Mucosa of rectum (tissue), 2 donors: ENCODE data around the gene ABCA3.
"Not testable (repeated sequence)": the region's sequence is repeated elsewhere in the genome, so short reads cannot be mapped to it uniquely, and the experiment has no call there.

ENCODE experiments used
- H3K27ac ChIP-seq, 2 donors: one replicate each; pipeline ENCODE4 v1.7.0; 2013; ENCODE audit warnings: inconsistent platforms in 2 of 2, low read depth in 2 of 2, low read length in 2 of 2
- H3K27me3 ChIP-seq, 2 donors: one replicate each; pipeline ENCODE4 v1.7.0; 2013; ENCODE audit warnings: low read length in 2 of 2; ENCODE audit not compliant: control insufficient read depth in 2 of 2, insufficient read depth in 2 of 2
- H3K36me3 ChIP-seq, 2 donors: one replicate each; pipeline ENCODE4 v1.7.0; 2013; ENCODE audit warnings: low read length in 2 of 2; ENCODE audit not compliant: control insufficient read depth in 2 of 2, insufficient read depth in 2 of 2
- H3K4me1 ChIP-seq, 2 donors: one replicate each; pipeline ENCODE4 v1.7.0; 2013; ENCODE audit warnings: low read length in 2 of 2, mild to moderate bottlenecking in 1 of 2; ENCODE audit not compliant: control insufficient read depth in 2 of 2, insufficient read depth in 2 of 2
- H3K4me3 ChIP-seq, 2 donors: one replicate each; pipeline ENCODE4 v1.7.0; 2013; ENCODE audit warnings: low read length in 2 of 2
- H3K9ac ChIP-seq, 2 donors: one replicate each; pipeline ENCODE4 v1.7.0; 2013; ENCODE audit warnings: low read length in 2 of 2, low read depth in 1 of 2, mild to moderate bottlenecking in 1 of 2
- H3K9me3 ChIP-seq, 2 donors: one replicate each; pipeline ENCODE4 v1.7.0; 2013; ENCODE audit warnings: low read length in 2 of 2; ENCODE audit not compliant: control insufficient read depth in 2 of 2
- donor health status: healthy.
- donor health status: Normal muscosa, but diverticular disease.

The ABCA3 gene

DNA sequence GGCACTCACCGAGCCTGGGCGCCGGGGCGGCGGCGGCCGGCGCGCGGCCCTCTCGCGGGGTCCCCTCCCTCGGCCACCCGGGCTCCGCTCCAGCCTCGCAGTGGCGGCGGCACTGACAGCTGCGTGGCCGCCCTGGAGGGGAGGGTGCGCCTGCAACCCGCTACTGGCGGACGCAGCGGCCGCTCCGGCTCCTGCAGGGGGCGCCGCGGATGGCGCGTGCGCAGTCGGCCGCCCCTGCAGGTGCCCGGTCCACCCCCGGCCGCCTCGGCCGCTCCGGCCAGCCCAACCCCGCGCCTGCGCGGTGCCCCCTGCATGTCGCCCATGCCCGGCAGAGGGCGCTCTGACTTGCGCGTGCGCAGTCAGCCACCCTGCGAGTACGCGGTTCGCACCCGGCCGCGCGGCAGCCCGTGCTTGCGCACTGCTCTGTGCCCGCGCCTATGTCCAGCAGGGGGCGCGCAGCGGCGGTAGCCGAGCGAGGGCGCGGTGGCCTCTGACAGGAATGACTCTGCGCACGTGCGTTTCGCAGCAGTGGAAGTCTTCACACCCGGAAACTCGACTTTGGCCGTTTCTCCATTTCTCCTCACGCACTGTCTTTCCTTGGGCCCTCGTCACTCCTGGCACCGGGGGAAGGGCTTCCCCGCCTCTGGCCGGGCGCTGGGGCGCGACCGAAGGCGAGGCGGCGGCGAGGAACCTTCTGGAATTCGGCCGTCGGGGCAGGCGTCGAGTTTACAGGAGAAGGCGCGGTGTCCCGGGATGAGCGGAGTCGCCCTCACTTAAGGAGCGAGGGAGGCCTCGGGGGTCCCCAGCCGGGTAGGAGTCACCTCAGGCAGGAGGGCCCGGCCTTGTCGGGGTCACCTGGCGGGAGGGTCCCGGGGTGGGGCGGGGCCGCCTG is at the start of gene ABCA3:
ABCA3 (minus strand) TSS at position 165 of the 892 bp plus-strand sequence. CDS start 14,262 bp downstream, outside the sequence.
- H3K27me3 ChIP-seq: peaks cover 6 to 10% of the 10 kb centered on the region in 2 donors
- peak within 1 kb of the TSS; percentile 60 to 67 for H3K4me3 ChIP-seq
- no peaks in the 10 kb centered on the region for H3K9me3 ChIP-seq
- peaks cover 9 to 14% of the 10 kb centered on the region in 2 donors for H3K4me1 ChIP-seq
- peak within 1 kb of the TSS; percentile 47 to 54 for H3K9ac ChIP-seq
- H3K36me3 ChIP-seq: no peaks in the 10 kb centered on the region
- no peak within 1 kb of the TSS for H3K27ac ChIP-seq

DNA sequence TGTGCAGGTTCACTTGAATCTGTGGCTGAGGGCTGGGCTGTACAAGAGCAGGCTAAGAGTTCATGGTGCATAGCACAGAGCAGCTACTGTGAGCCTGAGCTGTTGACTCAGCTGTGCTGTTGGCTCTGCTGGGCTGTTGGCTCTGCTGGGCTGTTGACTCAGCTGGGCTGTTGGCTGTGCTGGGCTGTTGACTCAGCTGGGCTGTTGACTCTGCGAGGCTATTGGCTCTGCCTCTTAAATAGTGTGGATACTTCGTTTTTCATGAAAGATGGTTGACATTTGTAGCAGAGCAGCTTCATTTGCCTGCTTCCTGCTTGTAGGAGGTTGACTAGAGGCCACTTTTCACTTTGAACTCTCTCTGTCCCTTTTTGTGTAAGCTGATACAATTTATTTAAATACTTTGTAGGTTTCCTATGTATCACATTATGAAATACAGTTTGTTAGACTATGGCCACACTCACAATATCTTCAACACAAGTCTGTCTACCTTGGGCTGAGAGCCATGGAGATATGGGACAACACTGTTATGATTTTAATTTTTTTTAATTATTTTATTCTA is 48.4 kb upstream of the ABCA3 start:
- H3K9me3 ChIP-seq: peaks cover 0 to 6% of the 10 kb centered on the region in 2 donors
- H3K27ac ChIP-seq: no peak overlapping the region
- no peak overlapping the region for H3K4me3 ChIP-seq

DNA sequence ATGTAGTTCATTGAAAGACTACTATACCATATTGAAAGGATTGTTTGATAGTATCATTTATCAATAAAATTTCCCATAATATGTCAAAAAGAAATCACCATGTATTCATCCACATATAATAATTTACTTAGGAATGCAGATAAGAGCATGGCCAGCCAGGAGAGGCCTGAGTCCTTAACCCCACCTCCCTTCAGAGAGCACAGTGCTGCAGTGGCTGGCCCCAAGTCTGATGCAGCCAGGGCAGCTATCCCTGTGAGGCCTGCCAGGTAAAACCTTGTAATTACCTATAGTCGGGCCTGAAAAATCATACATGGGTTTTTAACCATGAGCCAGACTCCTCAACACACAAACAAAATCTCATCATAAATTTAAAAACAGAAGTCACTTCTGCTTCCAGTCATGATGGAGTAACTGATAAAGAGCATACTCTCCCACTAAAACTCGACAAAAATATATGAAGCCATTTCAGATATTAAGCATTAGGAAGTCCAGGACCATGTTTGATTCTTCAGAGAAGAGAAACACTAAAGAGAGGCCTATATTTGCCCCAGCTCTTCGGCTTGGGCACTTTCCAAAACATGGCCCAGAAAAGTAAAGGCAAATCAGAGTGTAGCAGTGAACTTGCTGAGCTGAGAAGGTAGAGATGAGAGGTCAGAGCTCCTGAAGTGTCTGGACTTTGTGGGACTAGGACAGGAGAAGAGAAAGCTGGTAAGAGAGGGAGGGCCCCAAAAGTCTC is 47.8 kb upstream of the ABCA3 start:
- H3K27me3 ChIP-seq: no peaks in the 10 kb centered on the region
- no peak overlapping the region for H3K4me3 ChIP-seq
- peaks cover 0 to 6% of the 10 kb centered on the region in 2 donors for H3K9me3 ChIP-seq
- H3K27ac ChIP-seq: no peak overlapping the region
- H3K4me1 ChIP-seq: no peaks in the 10 kb centered on the region
- H3K36me3 ChIP-seq: no peaks in the 10 kb centered on the region
- H3K9ac ChIP-seq: no peak overlapping the region

More for the DNA sequence above, 48.4 kb upstream of the ABCA3 start:
- Histone ChIP-seq H3K9ac (no peak overlapping the region), H3K36me3 (no peaks in the 10 kb centered on the region), H3K27me3 (no peaks in the 10 kb centered on the region), H3K4me1 (no peaks in the 10 kb centered on the region)

DNA sequence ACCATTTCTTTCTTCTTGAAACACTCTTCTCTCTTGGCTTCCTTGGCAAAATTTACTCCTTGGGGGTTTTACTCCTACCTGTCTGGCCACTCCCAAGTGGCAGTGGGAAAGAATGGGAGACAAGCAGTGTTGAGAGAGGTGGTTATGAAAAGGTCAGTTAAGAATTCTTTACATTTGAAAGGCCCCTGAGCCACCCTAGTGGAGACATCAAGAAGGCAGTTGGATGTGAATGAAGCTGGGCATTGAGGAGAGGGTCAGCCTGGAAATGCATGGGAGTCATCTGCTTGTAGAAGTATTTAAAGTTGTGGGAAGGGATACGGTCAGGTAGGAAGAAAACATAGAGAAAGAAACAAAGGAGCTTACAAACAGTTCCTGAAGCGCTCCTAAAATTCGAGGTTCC is 46.5 kb upstream of the ABCA3 start:
- no peak overlapping the region for H3K4me3 ChIP-seq
- H3K9me3 ChIP-seq: peaks cover 0 to 6% of the 10 kb centered on the region in 2 donors
- H3K4me1 ChIP-seq: no peaks in the 10 kb centered on the region
- no peaks in the 10 kb centered on the region for H3K27me3 ChIP-seq
- no peak overlapping the region for H3K27ac ChIP-seq
- H3K9ac ChIP-seq: no peak overlapping the region
- H3K36me3 ChIP-seq: no peaks in the 10 kb centered on the region

DNA sequence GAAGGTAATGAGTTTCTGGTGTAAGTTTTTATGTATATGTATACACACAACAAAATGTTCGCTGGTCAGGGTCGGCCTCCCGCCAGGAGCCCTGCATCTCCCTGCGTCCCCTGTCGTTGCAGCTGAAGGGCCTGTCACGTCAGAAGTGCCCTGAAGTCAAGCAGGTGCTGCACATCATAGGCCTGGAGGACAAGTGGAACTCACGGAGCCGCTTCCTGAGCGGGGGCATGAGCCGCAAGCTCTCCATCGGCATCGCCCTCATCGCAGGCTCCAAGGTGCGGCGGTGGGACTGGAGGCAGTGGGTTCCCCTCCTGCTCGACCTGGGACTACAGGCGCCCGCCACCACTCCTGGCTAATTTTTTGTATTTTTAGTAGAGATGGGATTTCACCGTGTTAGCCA is 45.5 kb upstream of the ABCA3 start:
- not testable (repeated sequence) for H3K9ac ChIP-seq, H3K4me1 ChIP-seq, H3K9me3 ChIP-seq, H3K27ac ChIP-seq, H3K27me3 ChIP-seq, H3K36me3 ChIP-seq, H3K4me3 ChIP-seq

DNA sequence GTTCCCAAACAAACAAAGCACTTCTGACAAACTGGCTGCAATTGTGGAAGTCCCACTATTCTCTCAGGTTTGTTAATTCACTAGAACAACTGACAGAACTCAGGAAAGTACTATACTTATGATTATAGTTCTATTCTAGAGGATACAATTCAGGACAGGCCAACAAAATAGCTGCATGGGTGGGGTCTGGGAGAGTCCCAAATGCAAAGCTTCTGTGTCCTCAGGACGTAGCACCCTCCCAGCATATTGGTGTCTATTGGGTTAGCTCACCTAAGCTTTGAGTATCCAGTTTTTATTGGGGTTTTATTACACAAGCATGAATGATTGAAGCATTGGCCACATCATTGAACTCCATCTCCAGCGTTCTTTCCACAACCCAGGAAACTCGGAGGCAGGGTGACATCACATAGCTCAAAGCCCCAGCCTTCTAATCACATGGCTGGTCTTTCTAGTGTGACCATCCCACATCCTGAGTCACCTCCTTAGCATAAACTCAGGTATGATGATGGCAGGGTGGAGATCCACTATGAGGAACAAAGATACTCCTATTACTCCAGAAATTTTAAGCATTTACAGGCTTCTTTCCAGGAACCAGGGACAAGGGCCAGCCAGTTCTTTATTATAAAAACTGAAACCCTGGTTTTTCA is 44.8 kb upstream of the ABCA3 start:
- Histone ChIP-seq H3K27ac (no peak overlapping the region), H3K4me1 (no peaks in the 10 kb centered on the region), H3K9ac (no peak overlapping the region), H3K9me3 (peaks cover 0 to 6% of the 10 kb centered on the region in 2 donors), H3K4me3 (no peak overlapping the region), H3K27me3 (no peaks in the 10 kb centered on the region), H3K36me3 (no peaks in the 10 kb centered on the region)

DNA sequence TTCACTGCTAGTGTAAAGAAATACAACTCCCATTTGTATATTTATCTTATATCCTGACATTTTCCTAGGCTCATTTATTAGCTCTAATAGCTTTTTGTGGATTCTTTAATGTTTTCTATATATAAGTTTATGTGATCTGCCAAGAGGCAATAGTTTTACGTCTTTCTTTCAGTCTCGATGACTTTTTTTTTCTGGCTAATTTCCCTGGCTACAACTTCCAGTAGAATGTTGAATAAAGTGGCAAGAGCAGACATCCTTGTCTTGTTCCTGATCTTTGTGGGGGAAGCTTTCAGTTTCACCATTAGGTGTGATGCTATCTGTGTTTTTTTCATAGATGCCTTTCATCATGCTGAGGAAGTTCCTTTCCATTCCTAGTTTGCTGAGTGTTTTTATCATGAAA is 43.9 kb upstream of the ABCA3 start:
- H3K36me3 ChIP-seq: no peaks in the 10 kb centered on the region
- no peak overlapping the region for H3K27ac ChIP-seq
- H3K4me3 ChIP-seq: no peak overlapping the region
- peaks cover 0 to 6% of the 10 kb centered on the region in 2 donors for H3K9me3 ChIP-seq
- no peak overlapping the region for H3K9ac ChIP-seq
- H3K4me1 ChIP-seq: no peaks in the 10 kb centered on the region
- peaks cover 2 to 3% of the 10 kb centered on the region in 2 donors for H3K27me3 ChIP-seq

DNA sequence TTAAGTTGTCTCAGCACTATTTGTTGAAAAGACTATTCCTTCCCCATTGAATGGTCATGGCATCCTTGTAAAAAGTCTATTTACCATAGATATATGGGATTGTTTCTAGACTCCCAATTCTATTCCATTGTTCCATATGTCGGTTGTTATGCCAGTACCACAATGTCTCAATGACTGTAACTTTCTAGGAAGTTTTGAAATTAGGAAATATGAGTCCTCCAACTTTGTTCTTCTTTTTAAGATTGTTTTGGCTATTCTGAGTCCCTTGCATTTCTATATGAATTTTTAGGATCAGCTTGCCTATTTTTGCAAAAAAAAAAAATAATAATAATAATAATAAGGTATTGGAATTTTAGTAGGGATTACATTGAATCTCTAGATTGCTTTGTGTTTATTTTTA is 43.0 kb upstream of the ABCA3 start:
- Histone ChIP-seq H3K36me3 (no peaks in the 10 kb centered on the region), H3K4me1 (no peaks in the 10 kb centered on the region), H3K9me3 (peaks cover 0 to under 1% of the 10 kb centered on the region in 2 donors), H3K27ac (no peak overlapping the region), H3K9ac (no peak overlapping the region), H3K4me3 (no peak overlapping the region), H3K27me3 (peaks cover 2 to 3% of the 10 kb centered on the region in 2 donors)

DNA sequence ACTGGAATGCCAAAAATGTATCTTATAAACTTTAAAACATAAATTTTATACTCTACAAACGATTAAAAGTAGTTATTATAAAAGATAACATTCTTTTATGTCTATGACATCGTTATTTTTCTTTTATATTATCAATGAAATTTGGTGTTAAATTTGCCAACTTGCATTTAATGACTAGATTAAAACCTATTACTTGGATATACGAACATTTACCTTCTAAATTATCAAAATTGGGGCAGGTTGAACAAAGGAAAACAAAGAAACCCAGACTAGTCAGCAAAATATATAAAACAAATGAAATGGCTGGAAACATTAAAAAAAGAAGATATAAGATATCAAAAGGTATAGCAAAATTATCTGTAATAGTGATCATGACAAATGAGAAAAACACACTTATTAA is 34.1 kb upstream of the ABCA3 start:
- Histone ChIP-seq H3K9me3 (no peaks in the 10 kb centered on the region), H3K9ac (no peak overlapping the region), H3K4me3 (no peak overlapping the region), H3K4me1 (no peaks in the 10 kb centered on the region), H3K36me3 (no peaks in the 10 kb centered on the region), H3K27ac (no peak overlapping the region), H3K27me3 (peaks cover 2% of the 10 kb centered on the region in 2 donors)
